A172 (cell line): ENCODE data around the gene MKX. TPM values are rescaled to one million over a fixed set of nuclear protein-coding genes. Genes with fewer than 3 reads are reported as not detected.
A peak's percentile ranks its signal among the peaks of the same experiment; 100 is the strongest.
"Not testable (repeated sequence)": the region's sequence is repeated elsewhere in the genome, so short reads cannot be mapped to it uniquely, and the experiment has no call there.

Source experiments
- DNase-seq: peaks from one replicate; pipeline ENCODE4 v3.0.0-alpha.2; 2015; ENCODE audit warnings: low spot score
- total RNA-seq: library from RNA; depleted of rRNA; stranded (reverse); fragments of >200 nt; shearing (Covaris generic); gene quantifications from 2 replicates; pipeline ENCODE4 v1.2.3, GENCODE V29; 2014

MKX gene
- total RNA-seq, 1 experiment from 2014 or later = 185 TPM

DNA sequence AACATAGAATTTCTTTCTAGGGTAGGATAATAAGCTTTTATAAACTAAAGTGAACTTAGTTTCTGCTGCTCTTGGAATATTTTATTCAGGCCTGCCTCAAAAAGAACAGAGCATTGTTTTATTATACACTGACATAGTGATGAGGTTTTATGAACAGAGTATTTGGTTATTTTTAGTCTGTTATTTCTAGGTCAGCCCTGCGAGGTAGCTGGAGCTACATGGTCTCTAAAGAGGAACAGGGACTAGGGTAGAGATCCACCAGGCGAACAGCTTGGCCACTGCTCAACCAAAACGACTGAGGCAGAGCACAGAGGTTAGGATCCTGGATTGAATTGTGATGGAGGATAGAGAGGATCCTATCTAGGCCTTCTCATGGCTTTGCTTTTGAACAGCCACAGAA lies 53.0 kb downstream of the MKX start:
- no peak for DNase-seq

DNA sequence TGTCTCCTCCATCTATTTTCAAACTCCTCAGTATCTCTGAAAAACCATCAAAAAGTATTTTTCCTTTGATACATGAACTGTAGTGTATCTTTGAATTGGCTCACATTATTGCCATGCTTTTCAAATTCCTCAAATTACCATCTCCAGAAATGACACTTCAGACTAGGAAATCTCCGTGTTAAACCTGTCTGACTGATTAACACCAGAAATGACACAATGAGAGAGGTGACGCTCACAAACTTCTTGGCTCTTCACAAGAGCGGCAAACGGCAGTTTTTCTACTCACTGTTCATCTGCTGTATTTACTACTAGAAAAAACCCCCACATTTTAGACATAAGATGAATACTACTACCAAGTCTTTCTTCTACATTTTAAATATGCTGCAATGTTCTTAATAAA lies 56.6 kb downstream of the MKX start:
- DNase-seq = no peak

DNA sequence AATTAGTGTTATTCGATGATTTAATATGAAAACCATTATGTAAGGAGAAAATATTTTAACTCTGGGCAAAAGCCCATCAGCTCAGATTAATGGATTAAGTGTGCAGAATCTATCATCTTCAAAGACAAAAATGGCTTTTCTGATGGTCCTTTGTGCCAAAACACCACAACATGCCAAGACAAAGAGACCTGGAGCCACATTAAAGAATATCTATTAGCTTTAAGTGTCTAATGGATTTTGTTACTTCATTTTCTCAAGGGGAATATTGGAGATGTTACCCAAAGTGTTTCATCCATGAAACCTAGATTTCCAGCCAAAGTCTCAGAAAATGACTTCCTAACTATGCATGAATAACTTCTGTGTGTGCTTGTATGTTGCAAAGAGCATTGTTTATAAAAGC lies 57.3 kb downstream of the MKX start:
- DNase-seq = no peak

GRCh38 chr10:27687743-27688142 lies 57.9 kb downstream of the MKX start:
- DNase-seq = no peak

- DNase-seq = no peak
These were observed 58.3 kb downstream of the MKX start for GRCh38 chr10:27687326-27687725.

GRCh38 chr10:27685681-27686080 lies 59.9 kb downstream of the MKX start:
- DNase-seq = no peak

DNA sequence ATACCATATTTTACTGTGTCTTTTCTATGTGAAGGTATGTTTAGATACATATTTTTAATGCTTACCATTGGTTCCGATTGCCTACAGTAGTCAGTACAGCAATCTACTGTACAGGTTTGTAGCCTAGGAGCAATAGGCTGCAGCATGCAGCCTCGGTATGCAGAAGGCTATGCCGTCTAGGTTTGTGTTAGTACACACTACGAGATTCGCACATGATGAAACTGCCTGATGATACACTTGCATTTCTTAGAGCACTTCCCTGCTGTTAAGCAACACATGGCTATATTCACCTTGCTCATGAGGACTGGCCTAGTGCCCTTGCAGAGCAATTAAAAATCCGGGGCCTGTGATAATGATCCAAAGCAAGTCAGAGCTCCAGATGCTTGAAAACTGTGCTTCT lies 62.4 kb downstream of the MKX start:
- no peak for DNase-seq

- not testable (repeated sequence) for DNase-seq
These were observed 63.8 kb downstream of the MKX start for GRCh38 chr10:27681795-27682194.

GRCh38 chr10:27680691-27681605 lies 64.7 kb downstream of the MKX start:
- DNase-seq = peak; percentile 48

GRCh38 chr10:27680006-27680557 lies 65.5 kb downstream of the MKX start:
- DNase-seq = no peak

DNA sequence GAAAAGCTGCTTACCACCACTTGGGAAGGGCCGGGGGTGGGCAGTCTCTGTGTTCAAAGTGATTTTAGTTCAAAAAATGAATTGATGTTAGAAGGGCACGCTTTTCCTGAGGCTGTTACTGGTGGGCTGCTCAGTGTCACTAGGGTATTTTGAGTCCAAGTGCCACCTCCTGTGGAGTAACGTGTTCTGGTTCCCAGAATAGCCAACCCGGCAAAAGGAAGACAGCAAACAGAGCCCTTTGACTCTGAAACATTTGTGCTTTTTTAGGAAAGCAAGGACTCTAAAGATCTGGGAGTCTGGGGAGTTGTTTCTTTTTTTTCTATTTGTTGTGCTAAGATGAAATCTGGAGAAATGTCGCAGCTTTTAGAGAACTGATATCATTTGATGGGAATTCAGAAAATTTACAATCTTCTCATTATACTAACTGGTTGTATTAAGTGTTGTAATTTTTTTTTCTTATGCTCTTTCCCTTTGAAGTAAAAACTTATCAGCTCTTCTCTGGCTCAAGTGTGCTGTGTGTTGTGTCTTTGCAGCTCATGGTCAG lies 66.2 kb downstream of the MKX start:
- DNase-seq = no peak

DNA sequence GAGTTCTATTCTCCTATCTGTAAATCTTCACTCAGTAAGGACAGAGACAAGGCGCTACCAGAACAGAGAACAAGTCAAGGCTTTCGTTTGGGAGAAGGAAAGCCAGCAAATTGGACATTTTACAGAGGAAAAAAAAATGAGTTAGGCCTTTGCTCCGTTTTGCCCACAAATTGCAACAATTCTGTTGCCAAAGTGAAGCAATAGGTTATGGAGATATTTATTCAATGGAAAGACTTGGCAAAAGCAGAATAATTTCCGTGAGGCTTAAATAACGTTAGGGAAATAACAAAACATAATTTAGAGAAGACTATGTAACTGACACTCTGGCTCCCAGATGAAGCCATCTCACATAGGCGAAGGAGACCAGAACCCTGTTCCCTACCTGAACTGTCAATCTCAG lies 67.5 kb downstream of the MKX start:
- no peak for DNase-seq

GRCh38 chr10:27673065-27673464 lies 72.6 kb downstream of the MKX start:
- no peak for DNase-seq

DNA sequence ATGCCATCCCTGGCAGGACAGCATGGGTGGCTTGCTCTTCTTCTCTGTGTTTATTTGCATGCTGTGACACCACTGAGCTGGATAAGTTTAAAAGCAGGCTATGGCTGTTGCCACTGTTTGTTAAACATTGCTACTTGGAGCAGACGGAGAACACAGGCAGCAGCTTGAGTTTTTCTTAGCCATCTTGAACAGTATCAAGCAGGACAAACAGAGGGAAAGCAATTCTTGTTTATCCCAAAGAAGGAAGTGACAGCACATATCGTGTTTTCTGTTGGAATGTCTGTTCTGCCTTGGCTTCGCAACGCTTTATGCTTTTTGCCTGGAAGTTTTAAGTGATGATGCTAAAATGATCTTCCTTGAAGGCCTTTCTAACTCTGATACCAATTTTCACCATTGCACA lies 73.8 kb downstream of the MKX start:
- no peak for DNase-seq

- no peak for DNase-seq
These were observed 81.2 kb downstream of the MKX start for GRCh38 chr10:27664461-27664860.

GRCh38 chr10:27663621-27664020 lies 82.0 kb downstream of the MKX start:
- DNase-seq = no peak

DNA sequence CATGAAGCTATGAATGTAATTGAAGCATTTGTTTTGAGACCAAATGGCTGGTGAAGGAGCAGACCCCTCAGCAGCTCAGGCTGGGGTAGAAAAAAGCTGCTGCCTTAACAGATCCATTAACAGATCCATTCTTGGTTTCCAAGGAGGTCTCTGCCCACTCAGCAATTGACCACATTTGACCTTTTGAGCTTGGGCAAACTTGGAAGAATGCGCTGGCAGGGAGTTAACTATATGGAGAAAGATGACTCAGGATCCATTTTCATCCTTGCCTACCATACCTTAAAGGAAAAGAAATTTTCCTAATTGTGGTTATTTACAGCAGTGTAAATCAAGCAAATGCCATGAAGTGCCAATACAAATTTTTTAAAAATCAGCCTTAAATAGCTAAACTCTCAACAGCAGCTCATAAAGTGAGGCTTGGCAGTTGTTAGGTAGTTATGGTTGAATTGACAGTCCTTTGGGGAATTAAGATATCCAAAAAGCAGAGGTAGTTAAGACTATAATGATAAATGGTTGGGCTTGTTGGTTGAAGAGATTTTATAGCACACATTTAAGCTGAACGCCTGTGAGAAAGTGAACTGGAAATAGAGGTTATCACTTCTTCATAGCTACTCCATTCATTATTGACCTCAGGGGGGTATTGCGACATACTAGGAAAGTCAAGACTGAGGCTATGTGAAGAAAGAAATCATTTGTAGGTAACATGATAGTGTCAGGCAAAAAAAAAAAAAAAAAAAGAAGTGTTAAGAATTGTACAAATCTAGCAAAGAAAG lies 83.9 kb downstream of the MKX start:
- DNase-seq = peak; percentile 79

DNA sequence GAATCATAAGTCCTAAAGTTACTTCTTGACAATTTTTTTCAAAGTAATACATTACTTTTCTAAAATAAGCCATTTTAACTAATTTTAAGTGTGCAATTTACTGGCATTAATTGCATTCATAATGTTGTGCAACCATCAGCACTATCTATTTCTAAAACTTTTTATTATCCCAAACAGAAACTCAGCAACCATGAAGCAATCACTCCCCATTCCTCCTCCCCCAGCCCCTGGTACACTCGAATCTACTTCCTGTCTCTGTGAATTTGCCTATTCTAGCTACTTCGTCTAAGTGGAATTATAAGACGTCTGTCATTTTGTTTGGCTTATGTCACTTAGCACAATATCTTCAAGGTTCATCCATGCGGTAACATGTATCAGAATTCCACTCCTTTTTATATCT lies 84.9 kb downstream of the MKX start:
- DNase-seq = no peak

GRCh38 chr10:27660268-27660667 lies 85.4 kb downstream of the MKX start:
- no peak for DNase-seq

GRCh38 chr10:27659786-27660185 lies 85.8 kb downstream of the MKX start:
- peak; percentile 38 for DNase-seq

DNA sequence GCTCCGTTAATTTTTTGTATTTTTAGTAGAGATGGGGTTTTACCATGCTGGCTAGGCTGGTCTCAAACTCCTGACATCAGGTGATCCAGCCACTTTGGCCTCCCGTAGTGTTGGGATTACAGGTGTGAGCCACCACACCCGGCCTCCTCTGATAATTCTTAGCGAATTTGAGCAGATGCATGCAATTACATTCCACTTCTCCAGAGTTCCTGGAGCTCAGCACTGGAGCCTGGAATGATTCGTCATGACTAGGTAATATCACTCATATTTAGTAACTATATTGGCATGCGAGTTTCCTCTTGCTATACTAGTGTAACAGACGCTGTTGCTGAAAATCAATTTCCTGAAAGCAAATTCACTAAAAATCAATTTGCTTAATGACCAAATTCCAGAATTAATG lies 86.8 kb downstream of the MKX start:
- DNase-seq = peak; percentile 53

DNA sequence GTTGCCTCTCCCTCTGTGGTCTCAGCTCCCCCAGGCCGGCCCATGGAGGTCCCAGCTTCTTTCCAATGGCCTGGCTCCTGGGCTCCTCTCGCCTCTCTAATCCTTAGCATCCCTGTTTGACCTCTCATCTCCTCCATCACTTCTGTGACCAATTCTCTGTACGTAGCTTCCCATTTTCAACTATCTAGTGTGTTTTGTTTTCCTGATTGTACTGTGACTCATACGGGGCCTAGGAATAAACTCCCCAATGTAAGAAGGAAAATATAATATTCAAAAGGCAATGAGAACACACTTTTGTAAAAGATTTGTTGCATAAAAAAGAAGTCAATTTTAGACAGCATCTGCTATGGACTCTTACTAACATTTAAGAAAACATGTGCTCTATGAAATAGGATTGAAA lies 90.3 kb downstream of the MKX start:
- no peak for DNase-seq
